Measurements from ENCODE around the gene SNX24. TPM values are rescaled to one million over a fixed set of nuclear protein-coding genes. Genes with fewer than 3 reads are reported as not detected.

Gene SNX24
- total and polyA plus RNA-seq, 2 of the 4 experiments (the other 2 are of a cell fraction): 13.8 to 15.0 TPM

GRCh38 chr5:123014689-123015088 is 169.3 kb downstream of the SNX24 start:
- Histone ChIP-seq H3K27me3 (ENCODE audit: control insufficient read depth, insufficient read depth, low read length) (no peaks in the 10 kb centered on the region), H3K9me1 (ENCODE audit: insufficient read depth, low read length) (no peaks in the 10 kb centered on the region), H4K5ac (ENCODE audit: low read depth, low read length) (no peak overlapping the region), H3K27ac (ENCODE audit: insufficient read depth, low read length) (no peak overlapping the region), H3K79me1 (ENCODE audit: low read depth in 1 of 2, low read length in 2 of 2) (no peaks in the 10 kb centered on the region), H3K4me1 (ENCODE audit: control insufficient read depth, insufficient read depth, low read length) (peaks cover 2% of the 10 kb centered on the region; the same call in 1 of the 2 replicates), H4K20me1 (ENCODE audit: insufficient read depth, low read length) (no peaks in the 10 kb centered on the region), H2BK5ac (ENCODE audit: low read depth, low read length, poor library complexity, severe bottlenecking) (no peak overlapping the region), H3K23ac (ENCODE audit: low read depth, low read length) (no peak overlapping the region), H2AK5ac (ENCODE audit: low read depth, low read length) (no peak overlapping the region), H3K9ac (ENCODE audit: low read depth, low read length) (no peak overlapping the region), H2BK120ac (ENCODE audit: low read depth, low read length) (no peak overlapping the region), H3K4me2 (ENCODE audit: low read depth, low read length) (no peak overlapping the region), H2BK20ac (ENCODE audit: low read depth, low read length) (no peak overlapping the region), H2BK15ac (ENCODE audit: low read depth, low read length) (no peak overlapping the region), H3K36me3 (ENCODE audit: control insufficient read depth, insufficient read depth, low read length) (no peaks in the 10 kb centered on the region), H3K14ac (replicated peaks; ENCODE audit: low read depth, low read length) (no peak overlapping the region), H2AFZ (replicated peaks; ENCODE audit: low read length, poor library complexity) (no peak overlapping the region), H3K4me3 (ENCODE audit: insufficient read depth, low read depth, low read length) (no peak overlapping the region), H3K56ac (ENCODE audit: extremely low read depth, insufficient read depth, low read length) (no peak overlapping the region), H4K91ac (ENCODE audit: insufficient read depth, low read depth, low read length) (no peak overlapping the region), H2AK9ac (replicated peaks; ENCODE audit: low read depth, low read length, poor library complexity) (no peak overlapping the region), H3K18ac (ENCODE audit: low read depth, low read length) (no peak overlapping the region), H3K4ac (ENCODE audit: low read depth, low read length) (no peak overlapping the region), H4K8ac (ENCODE audit: low read depth in 2 of 2, low read length in 2 of 2) (no peak overlapping the region), H3K9me3 (ENCODE audit: control insufficient read depth, insufficient read depth, low read length) (no peaks in the 10 kb centered on the region)
- no peak for TF ChIP-seq BHLHE40 (IDR thresholded peaks at IDR 0.05; ENCODE audit: low read depth, low read length)
- TF ChIP-seq POLR2A (IDR thresholded peaks at IDR 0.05; ENCODE audit: low read depth, low read length): no peak
- TF ChIP-seq MXI1 (IDR thresholded peaks at IDR 0.05; ENCODE audit: borderline replicate concordance, low read depth, low read length): no peak
- TF ChIP-seq ELK1 (IDR thresholded peaks at IDR 0.05; ENCODE audit: borderline replicate concordance, low read depth, low read length): no peak
- no peak for TF ChIP-seq NFE2L2 (IDR thresholded peaks at IDR 0.05; ENCODE audit: low read depth, low read length)
- TF ChIP-seq MAZ (IDR thresholded peaks at IDR 0.05; ENCODE audit: borderline replicate concordance, low read depth, low read length): no peak
- no peak for TF ChIP-seq CHD1 (IDR thresholded peaks at IDR 0.05; ENCODE audit: low read depth, low read length)
- TF ChIP-seq RAD21 (IDR thresholded peaks at IDR 0.05; ENCODE audit: low read length): no peak
- no peak for TF ChIP-seq CEBPB (IDR thresholded peaks at IDR 0.05; ENCODE audit: low read depth, low read length)
- ATAC-seq (ENCODE audit: low read depth): no peak
- in situ Hi-C loops (cut with MboI; ENCODE audit: low sequenced_read_pairs) (no loop called here), dilution Hi-C loops (cut with HindIII; ENCODE audit: low sequenced_read_pairs, unreplicated experiment) (no loop called here), intact Hi-C loops (cut with micrococcal nuclease) (no loop called here)
- WGBS, 2 experiments (ENCODE audit: extremely low coverage in 2 of 2, insufficient read length in 1 of 2): 69% methylated on average over 1 of the region's 1 CpG; no CpG with 5 or more reads in 1 of the 2 experiments
- POLR2A ChIA-PET (ENCODE audit: unreplicated experiment): no interaction called here
- no TSS peak for BruUV-seq (replicated peaks)
- CTCF ChIA-PET: no interaction called here
- DNase-seq: no peak
